GM12878 (cell line): ENCODE data around the gene ADARB1. TPM values are rescaled to one million over a fixed set of nuclear protein-coding genes. Genes with fewer than 3 reads are reported as not detected.

Source experiments
- ATAC-seq: fragments of 200-7000 bp; cut with Tn5 transposase; 3 replicates; pipeline ENCODE4 v1.9.1; 2020; ENCODE audit warnings: mild to moderate bottlenecking, moderate library complexity
- BruUV-seq: library from RNA; stranded (reverse); fragments of 400-500 nt; replicated peaks from 2 replicates; lab custom pipeline; 2021; lab: Mats Ljungman, UMichigan
- CTCF ChIA-PET: fragments of 300-600 bp; sonication (Branson Sonifier 250); formaldehyde crosslinking; extraction: SDS; loops from one replicate; lab custom pipeline; 2021; ENCODE audit warnings: inconsistent platforms; lab: Yijun Ruan, JAX
- POLR2A ChIA-PET: fragments of 350-600 bp; formaldehyde crosslinking; extraction: SDS; loops from one replicate; lab custom pipeline; 2021; ENCODE audit warnings: inconsistent platforms; lab: Charles Lee
- RAD21 ChIA-PET: fragments of 300-600 bp; sonication (Branson Sonifier 250); formaldehyde crosslinking; loops from one replicate; lab custom pipeline; 2023; ENCODE audit warnings: antibody characterized with exemption; ENCODE audit not compliant: unreplicated experiment; lab: Charles Lee
- SMC1A ChIA-PET: fragments of 300-600 bp; sonication (Branson Sonifier 250); formaldehyde crosslinking; loops from one replicate; lab custom pipeline; 2023; ENCODE audit not compliant: unreplicated experiment, uncharacterized antibody; lab: Charles Lee
- DNase-seq: peaks from one replicate; pipeline ENCODE4 v3.0.0-alpha.2; 2011; ENCODE audit warnings: low read depth, low spot score
- FAIRE-seq: peaks from 3 replicates; lab custom pipeline; 2011; peaks lifted over from hg19 to GRCh38; lab: Jason Lieb, UNC
- H2AFZ ChIP-seq: 2 replicates; pipeline ENCODE4 v1.6.0; 2011; ENCODE audit warnings: low read depth, low read length, control low read depth; ENCODE audit not compliant: control insufficient read depth
- H3K27ac ChIP-seq: 2 replicates; pipeline ENCODE4 v1.5.1; 2011; ENCODE audit warnings: control low read depth; ENCODE audit not compliant: control insufficient read depth, insufficient read depth
- H3K27me3 ChIP-seq, 2 experiments: replicated peaks in 1 of 2; 2 replicates each; pipeline versions ENCODE4 v1.6.0 to v1.6.1; 2011; ENCODE audit warnings: low read length in 1 of 2; ENCODE audit not compliant: control insufficient read depth in 2 of 2, insufficient read depth in 2 of 2
- H3K36me3 ChIP-seq, 2 experiments: 2 replicates each; pipeline ENCODE4 v1.5.1; 2011; ENCODE audit warnings: low read length in 1 of 2; ENCODE audit not compliant: control insufficient read depth in 2 of 2, insufficient read depth in 2 of 2
- H3K4me1 ChIP-seq: 2 replicates; pipeline ENCODE4 v1.6.1; 2011; ENCODE audit warnings: mild to moderate bottlenecking, low read length, moderate library complexity, mixed read lengths; ENCODE audit not compliant: control insufficient read depth, insufficient read depth
- H3K4me2 ChIP-seq: 2 replicates; pipeline ENCODE4 v1.6.0; 2011; ENCODE audit warnings: control low read depth; ENCODE audit not compliant: control insufficient read depth, insufficient read depth
- H3K4me3 ChIP-seq: fragments of 200-600 bp; sonication (generic); 2 replicates; pipeline ENCODE4 v1.5.1; 2016
- H3K79me2 ChIP-seq: 2 replicates; pipeline ENCODE4 v1.6.0; 2011; ENCODE audit warnings: low read length; ENCODE audit not compliant: control insufficient read depth, insufficient read depth
- H3K9ac ChIP-seq: 2 replicates; pipeline ENCODE4 v1.8.0; 2011; ENCODE audit warnings: low read length, control low read depth, mixed read lengths; ENCODE audit not compliant: control insufficient read depth, insufficient read depth
- H3K9me3 ChIP-seq: replicated peaks from 3 replicates; pipeline ENCODE4 v1.5.1; 2011; ENCODE audit warnings: mild to moderate bottlenecking, low read length; ENCODE audit not compliant: control insufficient read depth, insufficient read depth
- H4K20me1 ChIP-seq: 2 replicates; pipeline ENCODE4 v1.6.0; 2011; ENCODE audit not compliant: control insufficient read depth, insufficient read depth
- BCL11A ChIP-seq: IDR thresholded peaks from 2 replicates; pipeline ENCODE4 v1.6.1; 2011; ENCODE audit warnings: low read depth, low read length
- CEBPB ChIP-seq, 2 experiments: fragments of 150-350 bp in 1 of 2; IDR thresholded peaks; 2 replicates each; pipeline ENCODE4 v1.6.1; 2012 to 2014; ENCODE audit warnings: low read depth in 2 of 2, low read length in 2 of 2, borderline replicate concordance in 1 of 2, inconsistent platforms in 1 of 2
- CHD1 ChIP-seq: IDR thresholded peaks from 2 replicates; pipeline ENCODE4 v1.6.1; 2012; ENCODE audit warnings: low read depth, low read length, improper control_type of control experiment
- CTCF ChIP-seq, 3 experiments: IDR thresholded peaks in 2 of 3; conservative IDR thresholded peaks in 1 of 3; 2 replicates each; pipeline ENCODE4 v1.5.1; 2011; ENCODE audit warnings: low read depth in 3 of 3, low read length in 3 of 3, mild to moderate bottlenecking in 3 of 3, control low read depth in 2 of 3, moderate library complexity in 2 of 3, inconsistent platforms in 1 of 3, mixed read lengths in 1 of 3; ENCODE audit not compliant: control insufficient read depth in 2 of 3, insufficient read depth in 1 of 3; ENCODE audit errors: extremely low read depth in 1 of 3
- DPF2 ChIP-seq: fragments of 450-650 bp; IDR thresholded peaks from 2 replicates; pipeline ENCODE4 v1.6.1; 2017; ENCODE audit warnings: mild to moderate bottlenecking
- EED ChIP-seq: sonication (generic); IDR thresholded peaks from 2 replicates; pipeline ENCODE4 v1.6.1; 2016; ENCODE audit warnings: antibody characterized with exemption, low read depth
- ESRRA ChIP-seq: IDR thresholded peaks from 2 replicates; pipeline ENCODE4 v1.6.1; 2012; ENCODE audit warnings: mild to moderate bottlenecking, low read length, improper control_type of control experiment
- HDAC6 ChIP-seq: fragments of 200-600 bp; sonication (generic); IDR thresholded peaks from one replicate; pipeline ENCODE4 v1.8.0; 2017; ENCODE audit warnings: antibody characterized with exemption; ENCODE audit not compliant: unreplicated experiment
- POLR2AphosphoS5 ChIP-seq: IDR thresholded peaks from 2 replicates; pipeline ENCODE4 v1.6.1; 2011; ENCODE audit warnings: mild to moderate bottlenecking, low read length, inconsistent platforms
- POU2F2 ChIP-seq: IDR thresholded peaks from 3 replicates; pipeline ENCODE4 v1.6.1; 2011; ENCODE audit warnings: low read depth, mild to moderate bottlenecking, low read length, borderline replicate concordance
- SIX5 ChIP-seq: IDR thresholded peaks from 2 replicates; pipeline ENCODE4 v1.6.1; 2011; ENCODE audit warnings: mild to moderate bottlenecking, low read depth, low read length, moderate library complexity; ENCODE audit not compliant: severe bottlenecking
- SMARCA5 ChIP-seq: fragments of 450-650 bp; IDR thresholded peaks from 2 replicates; pipeline ENCODE4 v1.6.1; 2017; ENCODE audit warnings: mild to moderate bottlenecking
- USF2 ChIP-seq: IDR thresholded peaks from 2 replicates; pipeline ENCODE4 v1.6.1; 2011; ENCODE audit warnings: low read depth, low read length, improper control_type of control experiment, borderline replicate concordance
- ZBTB33 ChIP-seq: fragments of 450-650 bp; IDR thresholded peaks from 2 replicates; pipeline ENCODE4 v1.6.1; 2017; ENCODE audit warnings: mild to moderate bottlenecking
- ZZZ3 ChIP-seq: IDR thresholded peaks from 2 replicates; pipeline ENCODE4 v1.6.1; 2011; ENCODE audit warnings: low read depth; ENCODE audit not compliant: control insufficient read depth, insufficient read length
- WGBS: methylation state at CpG from one replicate; pipeline ENCODE4 v1.1.6; 2016; ENCODE audit warnings: low lambda C conversion rate; ENCODE audit not compliant: insufficient replicate concordance, insufficient coverage; ENCODE audit errors: missing lambda C conversion rate; 5-methylcytosine and 5-hydroxymethylcytosine counted together
- in situ Hi-C: fragments of 300-500 bp; cut with MboI; formaldehyde crosslinking; loops from 9 replicates; pipeline ENCODE4 v1.14.3; 2018; ENCODE audit warnings: mixed read lengths
- intact Hi-C: fragments of 100-400 bp; cut with micrococcal nuclease; formaldehyde crosslinking; loops from one replicate; pipeline ENCODE4 v1.14.2; 2022; ENCODE audit not compliant: unreplicated experiment
- polyA plus RNA-seq, 11 experiments: library from polyadenylated mRNA; depleted of rRNA in 4 of 11; unstranded in 6 of 11; stranded (reverse) in 5 of 11; fragments of >200 nt; fragmentation: Nextera tagmentation in 4 of 11; fragmentation: Illumina TruSeq in 1 of 11; extraction: Ambion mirVana in 4 of 11; extraction: Trizol in 1 of 11; gene quantifications; 1 replicate in 1 of 11; 2 replicates in 10 of 11; pipeline versions ENCODE4 v1.2.1 to v1.2.3, GENCODE V29; 2011 to 2016; ENCODE audit warnings: inconsistent platforms in 2 of 11, missing spikeins in 2 of 11, low read depth in 1 of 11
- total RNA-seq, 4 experiments: library from RNA; depleted of rRNA in 3 of 4; stranded (reverse); fragments of >200 nt in 3 of 4; fragmentation: Illumina TruSeq in 1 of 4; extraction: Trizol in 1 of 4; gene quantifications; 2 replicates each; pipeline versions ENCODE4 v1.2.1 to v1.2.3, GENCODE V29; 2013 to 2021
- TF ChIP-seq, protein P1 (sequence below): IDR thresholded peaks from 2 replicates; pipeline ENCODE4 v1.6.1; 2011; ENCODE audit warnings: mild to moderate bottlenecking, low read depth, low read length, moderate library complexity; ENCODE audit not compliant: insufficient replicate concordance

Gene ADARB1
- total and polyA plus RNA-seq, 10 of the 15 experiments (the other 5 are each of a cell fraction or from before 2014, with no cell fraction given), result 5.7 to 61.7 (median 25.3) TPM

GRCh38 chr21:45088729-45089128 is 14.3 kb downstream of the ADARB1 start (continued):
- TF ChIP-seq CTCF (IDR thresholded peaks at IDR 0.05 in 2 of 3, conservative IDR thresholded peaks at IDR 0.05 in 1 of 3; ENCODE audit: control insufficient read depth in 2 of 3, extremely low read depth in 1 of 3, insufficient read depth in 1 of 3, low read depth in 3 of 3, low read length in 3 of 3) (no peak), BCL11A (no peak), EED (no peak), ZZZ3 (no peak), USF2 (no peak), HDAC6 (no peak), SMARCA5 (no peak), SIX5 (no peak)

DNA sequence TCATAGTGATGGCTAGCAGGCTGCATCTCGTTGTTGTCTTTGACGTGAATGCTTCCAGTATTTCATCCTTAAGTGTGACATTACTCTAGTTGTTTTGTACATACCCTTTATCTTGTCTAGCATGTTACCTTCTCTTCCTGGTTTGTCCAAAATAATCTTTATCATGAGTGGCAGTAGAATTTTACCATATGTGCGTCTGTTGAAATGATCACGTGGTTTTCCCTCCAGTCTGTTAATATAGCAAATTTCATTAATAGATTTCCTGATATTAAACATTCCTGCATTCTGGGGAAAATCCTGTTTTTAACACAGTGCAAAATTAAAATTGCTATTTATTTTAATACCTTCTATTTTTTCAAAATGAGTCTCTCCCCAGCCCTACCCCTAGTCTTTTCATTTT is 15.6 kb downstream of the ADARB1 start:
- no peaks in the 10 kb centered on the region; the same call in 1 of the 2 replicates for H3K4me1 ChIP-seq
- in situ Hi-C loops (no loop called here), intact Hi-C loops (no loop called here)
- no TSS peak for BruUV-seq
- FAIRE-seq, result no peak
- ChIA-PET POLR2A (interaction anchor here (1.0 to 1.5 kb wide), 3 partner anchors 10 to 16 kb away, joined by 3 to 5 read pairs (median 4); no protein-coding TSS in a partner anchor), CTCF (interaction anchor here (0.6 to 3.1 kb wide), 9 partner anchors 9 to 118 kb away, joined by 3 to 22 read pairs (median 6); no protein-coding TSS in a partner anchor), SMC1A (interaction anchor here (0.9 to 2.3 kb wide), 4 partner anchors 11 to 15 kb away, joined by 5 to 7 read pairs (median 6); no protein-coding TSS in a partner anchor), RAD21 (interaction anchor here (1.5 to 12.2 kb wide), 2 partner anchors 10 to 37 kb away, joined by 3 to 134 read pairs; no protein-coding TSS in a partner anchor)
- H3K27ac ChIP-seq, result no peak overlapping the region
- WGBS, result 57% methylated on average over 4 of the region's 4 CpGs
- no peaks in the 10 kb centered on the region for H3K9me3 ChIP-seq
- H2AFZ ChIP-seq, result no peak overlapping the region
- no peak overlapping the region for H3K9ac ChIP-seq
- no peaks in the 10 kb centered on the region for H4K20me1 ChIP-seq
- DNase-seq, result no peak
- H3K4me2 ChIP-seq, result no peak overlapping the region
- H3K27me3 ChIP-seq, result peaks cover 0 to 12% of the 10 kb centered on the region in 2 experiments; a peak in 2 of 4 replicates
- no peaks in the 10 kb centered on the region for H3K36me3 ChIP-seq
- no peaks in the 10 kb centered on the region for H3K79me2 ChIP-seq
- no peak for ATAC-seq
- no peak overlapping the region for H3K4me3 ChIP-seq
- TF ChIP-seq CHD1 (no peak), DPF2 (no peak), POLR2AphosphoS5 (no peak), POU2F2 (no peak), ZBTB33 (no peak), CEBPB (IDR thresholded peaks at IDR 0.05; ENCODE audit: borderline replicate concordance in 1 of 2, low read depth in 2 of 2, low read length in 2 of 2) (no peak), BCL11A (no peak), ESRRA (no peak)
- TF ChIP-seq, protein P1, sequence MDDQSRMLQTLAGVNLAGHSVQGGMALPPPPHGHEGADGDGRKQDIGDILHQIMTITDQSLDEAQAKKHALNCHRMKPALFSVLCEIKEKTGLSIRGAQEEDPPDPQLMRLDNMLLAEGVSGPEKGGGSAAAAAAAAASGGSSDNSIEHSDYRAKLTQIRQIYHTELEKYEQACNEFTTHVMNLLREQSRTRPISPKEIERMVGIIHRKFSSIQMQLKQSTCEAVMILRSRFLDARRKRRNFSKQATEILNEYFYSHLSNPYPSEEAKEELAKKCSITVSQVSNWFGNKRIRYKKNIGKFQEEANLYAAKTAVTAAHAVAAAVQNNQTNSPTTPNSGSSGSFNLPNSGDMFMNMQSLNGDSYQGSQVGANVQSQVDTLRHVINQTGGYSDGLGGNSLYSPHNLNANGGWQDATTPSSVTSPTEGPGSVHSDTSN, result no peak
